HG03039 (cell line): ENCODE measurements around the gene TEAD1.

ENCODE experiments used
- ATAC-seq: cut with Tn5 transposase; IDR thresholded peaks from one replicate; pipeline ENCODE4 v1.9.1; 2021; ENCODE audit warnings: mild to moderate bottlenecking, moderate library complexity; ENCODE audit not compliant: unreplicated experiment

TEAD1 gene

DNA sequence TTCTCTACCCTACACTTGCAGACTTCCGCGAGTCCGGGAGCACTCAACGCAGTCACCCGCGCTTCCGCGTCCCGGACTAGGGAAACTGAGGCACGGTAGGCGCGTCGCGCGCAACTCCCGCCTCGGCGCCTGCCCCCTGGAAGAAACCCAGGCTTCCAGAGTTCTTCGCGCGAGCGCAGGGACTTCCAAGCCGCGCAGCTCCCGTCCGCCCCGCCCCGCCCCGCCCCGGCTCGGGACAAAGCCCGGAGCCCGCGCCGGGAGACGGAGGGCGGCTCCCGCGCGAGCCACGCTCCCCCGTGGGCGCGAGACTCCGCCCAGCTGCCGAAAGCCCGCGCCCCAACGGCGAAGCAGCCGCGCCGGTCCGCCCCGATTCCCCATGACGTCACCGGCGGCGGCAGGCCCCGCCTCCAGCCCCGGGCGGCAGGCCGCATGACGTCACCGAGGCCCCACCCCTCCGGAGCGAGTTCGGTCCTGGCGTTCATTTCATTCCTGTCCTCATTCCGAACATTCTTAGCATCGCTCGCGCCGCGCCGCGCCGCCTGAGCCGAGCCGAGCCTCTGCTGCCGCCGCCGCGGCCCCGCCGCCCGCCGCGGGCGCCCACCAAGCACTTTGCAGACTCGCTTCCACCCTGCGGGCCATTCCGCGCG is at the start of gene TEAD1:
Gene TEAD1, plus strand, starts transcription at position 498 of the 647 bp plus-strand sequence.
- ATAC-seq, result peak; percentile 76

DNA sequence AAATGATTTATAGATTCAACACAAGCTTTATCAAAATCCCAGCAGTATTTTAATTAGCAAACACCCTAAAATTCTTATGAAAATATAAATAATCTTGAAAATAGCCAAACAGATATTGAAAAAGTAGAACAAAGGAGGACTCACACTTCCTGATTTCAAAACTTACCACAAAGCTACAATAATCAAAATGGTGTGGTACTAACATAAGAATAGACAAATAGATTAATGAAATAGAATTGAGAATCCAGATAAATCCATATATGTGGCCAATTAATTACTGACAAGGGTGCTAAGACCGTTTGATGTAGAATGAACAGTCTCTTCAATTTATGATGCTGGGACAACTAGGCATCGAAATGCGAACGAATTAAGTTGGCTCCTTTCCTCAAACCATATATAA is 49.6 kb upstream of the TEAD1 start:
- ATAC-seq, result no peak

DNA sequence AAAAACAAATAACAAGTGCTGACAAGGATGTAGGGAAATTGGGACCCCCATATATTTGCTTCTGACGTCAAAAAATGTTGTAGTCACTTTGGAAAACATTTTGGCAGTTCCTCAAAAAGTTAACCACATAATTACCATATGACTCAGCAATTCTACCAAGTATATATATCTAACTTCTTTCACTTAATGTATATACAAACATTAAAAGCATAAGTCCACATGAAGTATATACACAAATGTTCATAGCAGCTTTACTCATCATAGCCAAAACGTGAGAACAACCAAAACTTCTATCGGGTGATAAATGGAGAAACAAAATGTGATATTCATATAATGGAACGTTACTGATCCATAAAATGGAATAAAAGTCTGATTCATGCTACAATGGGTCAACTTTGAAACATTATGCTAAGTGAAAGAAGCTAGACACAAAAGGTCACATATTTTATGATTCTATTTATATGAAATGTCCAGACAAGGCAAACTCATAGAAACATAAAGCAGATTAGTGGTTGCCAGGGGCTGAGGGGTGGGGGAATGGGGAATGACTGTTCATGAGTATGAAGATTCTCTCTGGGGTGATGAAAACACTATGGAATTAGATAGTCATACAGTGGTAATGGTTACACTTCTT is 48.7 kb upstream of the TEAD1 start:
- ATAC-seq, result no peak

DNA sequence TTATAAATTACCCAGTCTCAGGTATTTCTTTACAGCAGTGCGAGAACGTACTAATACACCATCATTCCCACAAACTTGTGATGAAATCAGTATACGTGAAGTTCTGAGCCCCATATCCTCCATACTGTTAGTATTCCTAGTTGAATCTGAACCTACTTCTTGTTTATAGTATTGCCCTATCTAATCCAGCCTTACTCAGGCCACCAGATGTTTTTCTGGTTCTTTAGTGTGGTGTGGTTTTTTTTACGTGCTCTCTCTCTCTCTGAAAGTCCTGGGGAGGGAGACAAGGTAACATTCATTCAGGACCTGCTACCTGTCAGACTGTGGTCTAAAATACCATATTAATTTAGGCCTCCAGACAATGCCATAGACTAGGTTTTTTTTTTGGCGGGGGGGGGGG is 47.6 kb upstream of the TEAD1 start:
- no peak for ATAC-seq

DNA sequence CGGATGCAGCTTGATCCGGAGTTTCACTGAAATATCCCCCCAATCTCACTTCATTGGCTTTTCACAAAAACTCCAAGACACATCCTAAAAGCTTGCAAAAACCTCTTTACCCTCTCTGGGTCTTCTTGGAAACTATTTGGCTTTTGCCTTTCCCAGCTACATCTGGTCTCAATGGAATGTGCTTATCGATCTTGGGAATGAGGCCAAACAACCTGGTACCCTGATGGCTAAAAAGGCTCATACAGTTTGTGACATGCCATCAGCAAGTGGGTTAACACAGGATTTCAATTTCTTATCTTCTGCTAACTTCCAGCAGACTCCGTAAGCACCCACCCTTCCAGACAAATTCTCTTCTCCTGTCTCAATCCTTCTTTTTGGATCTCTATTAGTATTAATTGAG is 45.9 kb upstream of the TEAD1 start:
- ATAC-seq, result no peak

GRCh38 chr11:12629601-12630313 is 44.5 kb upstream of the TEAD1 start:
- ATAC-seq, result no peak

DNA sequence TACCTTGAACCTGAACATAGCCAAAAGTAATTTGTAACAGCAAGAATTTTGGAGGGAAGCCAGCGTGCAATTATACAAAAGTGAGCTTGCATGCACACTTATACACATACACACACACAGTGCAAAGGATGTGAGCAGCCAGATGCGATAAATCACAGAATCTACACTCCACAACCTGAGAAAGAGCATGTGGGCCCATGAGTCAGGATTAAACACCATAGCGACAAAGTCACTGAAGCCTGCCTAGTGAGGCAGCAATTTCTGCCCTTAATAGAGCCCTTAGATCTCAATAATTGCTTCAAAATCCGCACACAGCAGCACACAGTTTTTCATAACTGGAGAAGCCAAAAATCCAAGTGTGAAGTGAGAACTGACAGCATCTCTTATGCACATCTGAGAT is 42.6 kb upstream of the TEAD1 start:
- no peak for ATAC-seq

- no peak for ATAC-seq
Measured at GRCh38 chr11:12634329-12634728, 39.9 kb upstream of the TEAD1 start.

DNA sequence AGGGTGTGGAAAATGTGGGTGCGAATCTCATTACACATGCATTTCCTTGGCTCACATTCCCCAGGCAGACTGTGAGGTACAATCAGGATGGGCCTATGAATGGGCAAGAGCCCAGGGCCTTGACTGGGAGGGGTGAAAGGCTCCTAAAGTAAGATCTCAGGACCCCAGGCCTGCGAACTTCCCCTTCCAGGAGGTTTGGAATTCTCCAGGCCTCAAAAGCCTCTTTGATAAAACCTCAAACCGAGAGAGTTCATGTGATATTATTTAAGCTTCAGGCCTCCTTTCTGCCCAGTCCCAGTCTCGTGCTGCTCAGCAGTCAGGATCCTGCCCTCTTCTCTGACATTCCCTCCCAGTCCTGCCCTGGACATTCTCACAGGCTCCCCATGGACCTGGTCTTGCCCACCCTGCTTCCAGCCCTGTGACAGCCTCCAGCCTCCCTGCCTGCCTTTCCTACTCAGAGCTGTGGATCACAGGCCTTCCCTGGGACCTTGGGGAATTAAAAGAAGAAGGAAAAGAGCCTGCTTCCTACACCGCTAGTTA is 37.3 kb upstream of the TEAD1 start:
- ATAC-seq, result no peak

- no peak for ATAC-seq
Measured at GRCh38 chr11:12639388-12639787, 34.8 kb upstream of the TEAD1 start.

- ATAC-seq, result no peak
Measured at GRCh38 chr11:12640355-12640754, 33.9 kb upstream of the TEAD1 start.

GRCh38 chr11:12640926-12641849 is 33.0 kb upstream of the TEAD1 start:
- no peak for ATAC-seq

GRCh38 chr11:12642040-12642439 is 32.2 kb upstream of the TEAD1 start:
- ATAC-seq, result no peak

DNA sequence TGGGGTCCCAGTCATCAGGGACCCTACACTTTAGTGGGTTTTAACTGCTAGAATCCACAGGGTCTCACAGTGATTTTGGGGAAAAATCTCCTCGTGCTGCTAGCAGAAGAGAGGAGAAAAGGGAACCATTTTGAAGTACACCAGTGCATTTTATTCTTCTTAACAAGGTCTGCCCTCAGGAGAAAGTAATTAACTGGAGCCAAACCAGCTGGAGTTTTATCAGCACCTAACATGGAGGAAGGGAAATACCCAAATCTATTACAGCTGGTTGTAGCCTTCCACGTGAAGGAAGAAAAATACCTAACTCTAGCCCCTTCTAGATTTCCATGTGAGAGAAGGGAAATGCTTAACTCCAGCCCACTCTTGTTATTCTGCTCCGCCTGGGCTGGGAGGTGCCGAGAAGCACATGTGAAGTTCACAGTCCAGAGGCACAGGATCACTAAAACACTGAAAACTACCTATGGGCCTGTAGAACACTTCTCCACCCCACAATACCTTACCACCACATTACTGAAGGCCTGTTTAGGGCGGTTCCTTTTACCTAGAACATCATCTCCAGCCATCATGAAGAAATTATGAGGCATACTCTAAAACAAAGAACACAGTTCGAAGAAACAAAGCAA is 31.3 kb upstream of the TEAD1 start:
- ATAC-seq, result no peak

GRCh38 chr11:12646478-12646877 is 27.7 kb upstream of the TEAD1 start:
- ATAC-seq, result no peak

DNA sequence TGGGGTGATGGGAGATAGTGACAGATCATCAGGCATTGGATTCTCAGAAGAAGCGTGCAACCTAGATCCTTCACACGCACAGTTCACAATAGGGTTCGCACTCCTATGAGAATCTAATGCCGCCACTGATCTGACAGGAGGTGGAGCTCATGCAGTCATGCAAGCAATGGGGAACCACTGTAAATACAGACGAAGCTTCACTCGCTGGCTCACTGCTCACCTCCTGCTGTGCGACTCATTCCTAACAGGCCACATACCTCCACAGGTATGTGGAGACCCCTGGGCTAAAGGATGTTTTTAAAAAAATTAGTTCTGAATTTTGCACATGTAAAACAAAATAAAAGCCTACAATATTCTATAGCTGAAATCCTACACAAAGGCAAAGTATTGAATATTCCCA is 20.5 kb upstream of the TEAD1 start:
- ATAC-seq, result no peak

DNA sequence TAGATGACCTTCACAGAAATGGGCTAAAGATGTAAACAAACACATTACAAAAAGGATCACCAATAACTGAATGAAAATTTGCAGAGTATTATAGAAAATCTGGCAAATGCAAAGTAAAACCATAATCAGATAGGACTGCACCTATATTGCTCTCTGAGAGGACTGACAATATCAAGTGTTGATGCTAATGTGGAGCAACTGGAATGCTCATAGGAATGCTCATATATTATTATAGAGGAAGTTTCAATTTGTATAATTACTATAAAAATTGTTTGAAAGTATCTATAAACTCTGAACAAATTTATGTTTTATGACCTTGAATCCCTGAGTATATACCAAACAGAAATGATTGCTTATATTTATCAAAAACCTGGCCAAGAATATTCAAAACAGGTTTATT is 18.4 kb upstream of the TEAD1 start:
- no peak for ATAC-seq

DNA sequence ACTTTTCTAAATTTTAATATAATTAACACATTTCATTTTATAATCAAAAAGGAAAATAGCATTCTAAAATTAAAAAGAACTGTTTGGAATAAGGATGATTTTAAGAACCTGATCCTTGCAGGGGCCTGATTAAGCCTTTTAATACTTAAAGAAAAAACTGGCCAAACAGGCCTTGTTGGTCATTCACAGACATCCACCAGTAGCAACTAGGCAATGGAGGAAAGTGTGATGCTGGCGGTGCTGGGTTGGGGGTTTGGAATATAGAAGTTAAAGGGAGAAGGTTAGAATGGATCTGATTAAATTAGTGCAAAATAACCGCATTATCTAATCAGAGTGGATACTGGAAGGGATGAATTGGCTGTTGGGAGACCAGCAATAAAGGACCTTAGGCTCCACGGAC is 16.9 kb upstream of the TEAD1 start:
- no peak for ATAC-seq

GRCh38 chr11:12657981-12658380 is 16.2 kb upstream of the TEAD1 start:
- ATAC-seq, result no peak

DNA sequence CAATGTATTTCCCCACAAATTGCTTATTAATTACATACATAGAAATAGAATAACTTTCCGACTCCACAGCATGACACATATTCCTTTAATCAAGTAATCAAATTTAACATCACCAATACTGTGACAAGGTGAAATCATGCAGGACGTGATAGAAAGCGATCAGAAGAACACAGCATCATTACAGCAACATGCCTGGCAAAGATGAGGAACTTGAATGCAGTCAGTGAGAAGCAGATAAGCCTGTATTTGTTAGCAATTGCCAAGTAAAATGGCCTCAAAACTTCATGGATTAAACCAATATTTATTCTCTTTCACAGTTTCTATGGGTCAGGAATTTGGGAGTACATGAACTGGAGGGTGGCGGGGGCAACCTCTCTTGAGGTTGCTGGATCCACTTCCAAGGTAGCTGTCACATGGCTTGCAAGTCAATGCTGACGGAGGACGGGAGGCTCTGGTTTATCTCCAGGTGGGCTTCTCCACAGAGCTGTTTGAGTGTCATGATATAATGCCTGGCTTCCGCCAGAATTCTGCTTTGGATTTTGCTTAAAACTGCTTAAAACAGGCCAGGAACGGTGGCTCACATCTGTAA is 12.0 kb upstream of the TEAD1 start:
- no peak for ATAC-seq
